Measurements from ENCODE around the gene IMMP2L. TPM values are rescaled to one million over a fixed set of nuclear protein-coding genes. Genes with fewer than 3 reads are reported as not detected.

Gene IMMP2L
- total RNA-seq, 3 donors from 2014 or later (not counting 1 experiment from before 2014, with no cell fraction given): 6.9 to 9.2 (median 8.7) TPM

GRCh38 chr7:111498391-111499007, 63.8 kb downstream of the IMMP2L start:
- Histone ChIP-seq H3K27ac (ENCODE audit: low read length) (no peak overlapping the region), H3K4me3 (ENCODE audit: low read length) (no peak overlapping the region), H3K36me3 (ENCODE audit: control insufficient read depth, insufficient read depth, low read length) (no peaks in the 10 kb centered on the region), H3K27me3 (ENCODE audit: control insufficient read depth, insufficient read depth, low read length) (no peaks in the 10 kb centered on the region), H3K4me1 (ENCODE audit: control insufficient read depth, insufficient read depth, low read length) (no peaks in the 10 kb centered on the region), H3K9me3 (ENCODE audit: control insufficient read depth, insufficient read depth, low read length) (no peaks in the 10 kb centered on the region)
- Mint-ChIP-seq H3K9me3 (no peaks in the 10 kb centered on the region), H3K36me3 (no peaks in the 10 kb centered on the region), H3K4me3 (no peak overlapping the region), H3K27ac (no peak overlapping the region), H3K4me1 (peaks cover 0 to 10% of the 10 kb centered on the region in 2 donors), H3K27me3 (ENCODE audit: low read depth in 2 of 2) (no peaks in the 10 kb centered on the region)
- DNase-seq (no peak), ATAC-seq (no peak)
- WGBS (ENCODE audit: insufficient coverage): 67% methylated on average over 2 of the region's 2 CpGs
- intact Hi-C loops (cut with micrococcal nuclease): no loop called here
- no peak for TF ChIP-seq CTCF (IDR thresholded peaks at IDR 0.05)

- Histone ChIP-seq H3K36me3 (ENCODE audit: control insufficient read depth, insufficient read depth, low read length) (no peaks in the 10 kb centered on the region), H3K4me3 (ENCODE audit: low read length) (no peak overlapping the region), H3K4me1 (ENCODE audit: control insufficient read depth, insufficient read depth, low read length) (no peaks in the 10 kb centered on the region), H3K9me3 (ENCODE audit: control insufficient read depth, insufficient read depth, low read length) (no peaks in the 10 kb centered on the region), H3K27ac (ENCODE audit: low read length) (no peak overlapping the region), H3K27me3 (ENCODE audit: control insufficient read depth, insufficient read depth, low read length) (no peaks in the 10 kb centered on the region)
- DNase-seq: no peak
- WGBS (ENCODE audit: insufficient coverage): no CpG with 5 or more reads among the region's 2 CpGs
- H3K27ac Mint-ChIP-seq: no peak overlapping the region
- no peak for ATAC-seq
- no peaks in the 10 kb centered on the region for H3K36me3 Mint-ChIP-seq
- H3K4me1 Mint-ChIP-seq: peaks cover 0 to 10% of the 10 kb centered on the region in 2 donors
- H3K27me3 Mint-ChIP-seq (ENCODE audit: low read depth in 2 of 2): no peaks in the 10 kb centered on the region
- intact Hi-C loops (cut with micrococcal nuclease): no loop called here
- H3K9me3 Mint-ChIP-seq: no peaks in the 10 kb centered on the region
- no peak for TF ChIP-seq CTCF (IDR thresholded peaks at IDR 0.05)
- no peak overlapping the region for H3K4me3 Mint-ChIP-seq
Observed at GRCh38 chr7:111495173-111495810, 67.0 kb downstream of the IMMP2L start.

GRCh38 chr7:111492234-111492633, 70.1 kb downstream of the IMMP2L start:
- H3K27me3 Mint-ChIP-seq (ENCODE audit: low read depth in 2 of 2): no peaks in the 10 kb centered on the region
- 95% methylated on average over 1 of the region's 2 CpGs for WGBS (ENCODE audit: insufficient coverage)
- no peak for ATAC-seq
- no peaks in the 10 kb centered on the region for H3K4me1 Mint-ChIP-seq
- no peak overlapping the region for H3K4me3 Mint-ChIP-seq
- H3K27ac Mint-ChIP-seq: no peak overlapping the region
- H3K9me3 Mint-ChIP-seq: no peaks in the 10 kb centered on the region
- H3K36me3 ChIP-seq (ENCODE audit: control insufficient read depth, insufficient read depth, low read length): no peaks in the 10 kb centered on the region
- H3K4me1 ChIP-seq (ENCODE audit: control insufficient read depth, insufficient read depth, low read length): no peaks in the 10 kb centered on the region
- intact Hi-C loops (cut with micrococcal nuclease): no loop called here
- H3K36me3 Mint-ChIP-seq: no peaks in the 10 kb centered on the region
- H3K27ac ChIP-seq (ENCODE audit: low read length): no peak overlapping the region
- no peak for TF ChIP-seq CTCF (IDR thresholded peaks at IDR 0.05)
- no peak overlapping the region for H3K4me3 ChIP-seq (ENCODE audit: low read length)
- no peaks in the 10 kb centered on the region for H3K9me3 ChIP-seq (ENCODE audit: control insufficient read depth, insufficient read depth, low read length)
- no peaks in the 10 kb centered on the region for H3K27me3 ChIP-seq (ENCODE audit: control insufficient read depth, insufficient read depth, low read length)
- DNase-seq: no peak
